Mucosa of rectum (tissue), 2 donors: ENCODE results near the gene CLSTN2.

Experiments
- H3K27ac ChIP-seq, 2 donors: one replicate each; pipeline ENCODE4 v1.7.0; 2013; ENCODE audit warnings: inconsistent platforms in 2 of 2, low read depth in 2 of 2, low read length in 2 of 2
- H3K27me3 ChIP-seq, 2 donors: one replicate each; pipeline ENCODE4 v1.7.0; 2013; ENCODE audit warnings: low read length in 2 of 2; ENCODE audit not compliant: control insufficient read depth in 2 of 2, insufficient read depth in 2 of 2
- H3K36me3 ChIP-seq, 2 donors: one replicate each; pipeline ENCODE4 v1.7.0; 2013; ENCODE audit warnings: low read length in 2 of 2; ENCODE audit not compliant: control insufficient read depth in 2 of 2, insufficient read depth in 2 of 2
- H3K4me1 ChIP-seq, 2 donors: one replicate each; pipeline ENCODE4 v1.7.0; 2013; ENCODE audit warnings: low read length in 2 of 2, mild to moderate bottlenecking in 1 of 2; ENCODE audit not compliant: control insufficient read depth in 2 of 2, insufficient read depth in 2 of 2
- H3K4me3 ChIP-seq, 2 donors: one replicate each; pipeline ENCODE4 v1.7.0; 2013; ENCODE audit warnings: low read length in 2 of 2
- H3K9ac ChIP-seq, 2 donors: one replicate each; pipeline ENCODE4 v1.7.0; 2013; ENCODE audit warnings: low read length in 2 of 2, low read depth in 1 of 2, mild to moderate bottlenecking in 1 of 2
- H3K9me3 ChIP-seq, 2 donors: one replicate each; pipeline ENCODE4 v1.7.0; 2013; ENCODE audit warnings: low read length in 2 of 2; ENCODE audit not compliant: control insufficient read depth in 2 of 2
- donor health status: healthy.
- donor health status: Normal muscosa, but diverticular disease.

Gene CLSTN2

DNA sequence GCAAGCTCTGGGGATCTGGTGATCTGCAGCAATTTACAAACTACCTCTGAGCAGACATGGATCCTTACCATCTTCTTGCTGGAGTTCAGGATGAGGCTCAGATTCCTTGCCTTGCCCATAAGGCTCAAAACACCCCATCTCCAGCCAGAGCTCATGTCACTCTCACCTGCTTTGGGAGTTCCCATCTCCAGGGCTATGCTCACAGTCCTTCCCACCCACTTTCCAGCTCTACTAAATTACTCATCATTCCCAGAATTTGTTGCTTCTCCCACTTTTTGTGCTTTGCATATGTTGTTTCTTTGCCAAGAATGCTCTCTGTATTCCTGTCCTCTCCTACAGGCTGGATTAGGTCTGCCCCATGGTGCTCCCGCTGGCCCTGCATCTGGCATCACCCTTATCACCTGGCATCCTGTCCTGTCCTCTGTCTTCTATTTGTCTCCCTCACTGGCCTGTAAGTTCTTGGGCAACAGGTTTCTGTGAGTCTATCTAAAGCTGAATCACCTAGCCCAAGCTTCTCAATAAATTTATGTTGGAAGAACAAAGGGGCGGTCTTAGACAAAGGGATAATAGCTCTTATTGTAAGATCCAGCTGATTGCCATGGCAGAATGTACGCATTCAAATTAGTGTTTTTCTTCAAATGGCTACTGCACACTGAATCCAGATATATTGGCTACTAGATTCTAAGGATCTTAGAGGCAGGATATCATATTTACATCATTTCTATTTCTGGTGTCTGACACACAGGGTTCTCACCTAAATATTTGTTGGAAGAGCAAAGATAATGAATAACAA lies 179.2 kb downstream of the CLSTN2 start:
- Histone ChIP-seq H3K9ac (no peak overlapping the region), H3K4me3 (no peak overlapping the region), H3K27ac (no peak overlapping the region), H3K9me3 (no peaks in the 10 kb centered on the region), H3K36me3 (no peaks in the 10 kb centered on the region), H3K27me3 (peaks cover 0 to 4% of the 10 kb centered on the region in 2 donors), H3K4me1 (no peaks in the 10 kb centered on the region)

DNA sequence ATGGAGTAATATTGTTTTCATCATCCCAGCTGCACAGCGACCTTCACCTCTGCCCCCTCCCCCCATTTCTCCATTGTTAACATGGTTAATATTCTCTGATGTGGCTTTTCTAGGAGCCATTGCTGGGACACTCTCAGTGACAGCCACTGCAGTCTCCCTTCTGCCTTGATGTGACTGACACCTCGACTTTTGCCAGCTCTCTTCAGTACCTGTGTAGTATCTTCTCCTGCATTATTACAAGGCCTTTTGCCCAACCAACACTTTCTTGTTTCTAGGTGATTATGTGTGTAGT lies 179.8 kb downstream of the CLSTN2 start:
- H3K36me3 ChIP-seq, result no peaks in the 10 kb centered on the region
- H3K27me3 ChIP-seq, result peaks cover 0 to 4% of the 10 kb centered on the region in 2 donors
- H3K9me3 ChIP-seq, result no peaks in the 10 kb centered on the region
- no peaks in the 10 kb centered on the region for H3K4me1 ChIP-seq
- H3K9ac ChIP-seq, result no peak overlapping the region
- no peak overlapping the region for H3K27ac ChIP-seq
- no peak overlapping the region for H3K4me3 ChIP-seq

DNA sequence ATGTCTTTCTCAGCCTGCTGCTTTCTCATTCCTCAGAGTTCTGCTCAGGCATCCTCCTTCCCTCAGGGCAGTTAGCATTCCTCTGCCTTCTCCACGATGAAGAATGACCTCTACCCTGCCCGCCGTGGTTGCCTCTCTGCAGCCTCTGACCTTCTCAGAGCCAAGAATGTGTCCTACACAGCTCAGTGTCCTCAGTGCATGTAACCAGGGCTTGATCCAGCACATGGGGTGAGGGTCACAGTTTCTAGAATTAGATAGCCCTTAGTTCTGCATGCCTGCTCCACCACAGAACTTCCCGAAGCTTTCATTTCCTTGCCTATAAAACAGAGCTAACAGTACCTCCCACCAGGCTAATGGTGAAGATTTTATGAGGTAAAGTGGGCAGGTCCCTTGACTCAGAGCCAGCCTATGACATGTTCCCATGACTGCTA lies 182.1 kb downstream of the CLSTN2 start:
- H3K9me3 ChIP-seq, result no peaks in the 10 kb centered on the region
- H3K36me3 ChIP-seq, result no peaks in the 10 kb centered on the region
- H3K4me3 ChIP-seq, result no peak overlapping the region
- H3K27ac ChIP-seq, result no peak overlapping the region
- no peaks in the 10 kb centered on the region for H3K4me1 ChIP-seq
- H3K27me3 ChIP-seq, result no peaks in the 10 kb centered on the region
- no peak overlapping the region for H3K9ac ChIP-seq

DNA sequence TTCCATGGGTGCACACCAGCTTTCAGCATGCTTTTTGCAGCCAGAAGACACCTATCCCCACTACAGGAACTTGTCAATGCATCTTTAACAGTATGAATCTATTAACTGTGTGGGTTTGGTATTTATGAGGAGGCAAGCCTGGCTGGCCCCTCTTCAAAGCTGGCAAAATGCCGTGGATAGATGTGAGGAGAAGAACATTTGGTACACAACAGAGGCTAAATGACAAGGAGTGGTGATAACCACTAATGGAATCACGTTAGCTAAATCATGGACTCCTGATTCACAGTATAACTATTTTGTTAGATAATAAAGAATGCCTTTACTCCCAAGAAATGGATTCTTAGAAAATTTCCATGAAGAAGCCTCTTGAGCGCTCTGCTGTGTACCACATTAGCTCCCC lies 187.2 kb downstream of the CLSTN2 start:
- H3K9me3 ChIP-seq, result no peaks in the 10 kb centered on the region
- H3K27me3 ChIP-seq, result no peaks in the 10 kb centered on the region
- no peaks in the 10 kb centered on the region for H3K4me1 ChIP-seq
- no peak overlapping the region for H3K27ac ChIP-seq
- no peak overlapping the region for H3K9ac ChIP-seq
- H3K4me3 ChIP-seq, result no peak overlapping the region
- H3K36me3 ChIP-seq, result no peaks in the 10 kb centered on the region

DNA sequence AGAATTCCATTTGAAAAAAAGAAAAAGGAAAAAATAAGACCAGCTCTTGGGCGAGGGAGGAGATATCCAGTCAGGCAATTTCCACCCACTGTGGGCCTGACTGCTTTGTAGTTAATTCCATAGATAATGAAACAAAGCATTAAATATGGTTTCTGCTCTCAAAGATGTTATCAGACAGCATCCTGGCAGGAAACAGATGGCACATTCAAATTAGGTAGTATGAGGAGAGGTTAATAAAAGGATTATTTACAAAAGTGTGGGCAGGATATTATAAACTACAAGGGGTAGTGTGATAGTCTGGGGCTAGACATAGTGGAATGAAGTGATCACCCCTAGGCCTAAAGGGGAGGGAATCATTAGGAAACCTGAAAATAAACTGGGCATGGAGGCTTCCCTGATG lies 193.2 kb downstream of the CLSTN2 start:
- Histone ChIP-seq H3K4me3 (no peak overlapping the region), H3K27ac (no peak overlapping the region), H3K4me1 (no peaks in the 10 kb centered on the region), H3K9me3 (no peaks in the 10 kb centered on the region), H3K27me3 (no peaks in the 10 kb centered on the region), H3K9ac (no peak overlapping the region), H3K36me3 (no peaks in the 10 kb centered on the region)

DNA sequence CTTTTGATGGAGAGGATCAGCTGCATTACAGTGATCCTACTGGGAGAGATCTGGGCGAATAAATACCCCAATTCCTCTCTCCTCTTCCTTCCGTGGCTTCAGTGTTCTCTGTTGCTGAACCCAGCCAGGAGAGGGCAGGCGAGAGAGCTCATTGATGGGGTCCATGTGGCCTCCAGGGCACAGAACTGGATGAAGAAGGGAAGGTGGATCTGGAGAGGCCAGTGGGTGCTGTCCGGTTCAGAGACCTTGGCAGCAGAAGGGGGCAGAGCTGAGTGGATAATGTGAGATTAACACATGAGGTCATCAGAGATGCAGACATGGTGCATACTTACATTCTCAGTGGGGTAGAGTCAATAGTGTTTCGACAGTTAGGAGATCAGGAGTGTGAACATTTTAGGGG lies 193.6 kb downstream of the CLSTN2 start:
- Histone ChIP-seq H3K4me1 (no peaks in the 10 kb centered on the region), H3K36me3 (no peaks in the 10 kb centered on the region), H3K9ac (no peak overlapping the region), H3K27ac (no peak overlapping the region), H3K27me3 (no peaks in the 10 kb centered on the region), H3K9me3 (no peaks in the 10 kb centered on the region), H3K4me3 (no peak overlapping the region)

DNA sequence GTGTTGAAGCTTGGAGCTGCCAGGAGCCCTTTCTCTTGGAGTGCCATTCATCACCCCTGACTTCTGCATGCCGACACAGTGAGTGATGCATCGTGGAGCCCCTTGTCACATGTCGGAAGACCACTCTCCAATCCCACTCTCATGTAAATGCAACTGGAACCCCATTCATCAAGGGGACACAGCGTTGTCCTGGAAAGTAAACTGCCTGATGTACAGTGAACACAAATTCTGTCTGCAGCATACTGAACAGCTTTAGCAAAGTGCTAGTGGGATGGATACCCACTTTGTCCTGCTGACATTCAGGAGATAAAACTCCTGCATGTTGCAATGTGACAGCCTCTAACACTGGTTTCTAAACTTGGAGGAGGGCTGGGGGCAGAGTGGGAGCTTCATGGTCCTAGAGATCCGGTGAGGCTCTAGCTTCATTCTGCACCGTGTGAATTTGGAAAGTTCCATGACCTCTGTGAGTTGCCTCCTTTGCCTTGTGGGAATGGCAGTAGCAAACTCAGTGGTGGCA lies 194.8 kb downstream of the CLSTN2 start:
- Histone ChIP-seq H3K9ac (no peak overlapping the region), H3K27me3 (no peaks in the 10 kb centered on the region), H3K27ac (no peak overlapping the region), H3K4me1 (no peaks in the 10 kb centered on the region), H3K36me3 (no peaks in the 10 kb centered on the region), H3K4me3 (no peak overlapping the region), H3K9me3 (no peaks in the 10 kb centered on the region)

DNA sequence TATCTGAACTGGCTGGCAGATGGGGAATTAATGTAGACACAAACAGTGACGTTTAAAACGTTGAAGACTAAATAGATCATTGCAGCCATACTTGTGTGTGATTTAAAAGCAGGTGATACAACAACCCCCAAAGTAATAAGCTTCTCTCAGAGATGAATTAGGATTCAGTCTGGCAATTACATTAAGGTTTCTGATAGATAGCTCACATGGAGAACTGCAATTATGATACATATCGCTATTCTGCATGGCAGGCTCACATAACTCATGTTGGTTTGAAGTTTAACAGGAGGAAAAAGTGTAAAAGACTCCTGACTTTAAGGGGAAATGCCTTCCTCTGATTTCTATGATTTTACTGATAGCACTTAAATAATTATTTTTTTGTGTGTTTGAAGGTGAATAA lies 196.9 kb downstream of the CLSTN2 start:
- Histone ChIP-seq H3K9me3 (no peaks in the 10 kb centered on the region), H3K4me3 (no peak overlapping the region), H3K9ac (no peak overlapping the region), H3K4me1 (no peaks in the 10 kb centered on the region), H3K27me3 (peaks cover 0 to 2% of the 10 kb centered on the region in 2 donors), H3K36me3 (no peaks in the 10 kb centered on the region), H3K27ac (no peak overlapping the region)

DNA sequence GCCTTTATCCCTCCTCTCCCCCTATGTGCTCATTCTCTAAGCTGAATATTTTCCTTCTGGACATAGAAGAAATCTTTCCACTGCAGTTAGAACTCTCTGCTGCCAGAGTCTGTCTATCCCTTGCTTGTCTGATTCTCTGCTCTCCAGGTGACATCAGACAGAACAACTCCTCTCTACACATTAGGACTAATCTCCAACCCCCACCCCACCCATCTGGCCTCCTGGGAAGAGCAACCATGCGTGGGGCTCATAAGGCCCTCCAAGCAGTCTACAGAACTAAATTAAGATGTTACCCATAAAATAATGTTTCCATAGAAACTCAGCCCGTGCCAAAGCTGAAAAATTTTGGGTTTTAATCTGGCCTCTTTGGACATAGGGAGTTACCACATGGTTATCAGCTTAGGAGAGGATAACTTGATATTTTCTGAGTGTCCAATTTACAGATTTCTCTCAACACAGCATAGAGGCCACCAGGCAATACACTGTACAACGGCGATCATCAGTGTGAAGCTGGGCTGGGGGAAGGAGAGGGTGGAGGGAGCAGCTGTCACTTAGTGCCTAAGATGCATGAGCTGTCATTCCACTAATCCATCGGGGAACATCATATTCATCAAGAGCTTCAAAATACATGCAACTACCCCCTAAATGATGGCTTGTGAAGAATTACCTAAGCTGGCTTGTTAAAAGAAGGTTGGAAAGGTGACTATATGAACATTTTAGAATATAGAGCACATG lies 199.4 kb downstream of the CLSTN2 start:
- H3K9ac ChIP-seq, result no peak overlapping the region
- peaks cover 0 to 2% of the 10 kb centered on the region in 2 donors for H3K27me3 ChIP-seq
- H3K27ac ChIP-seq, result no peak overlapping the region
- no peak overlapping the region for H3K4me3 ChIP-seq
- no peaks in the 10 kb centered on the region for H3K4me1 ChIP-seq
- H3K36me3 ChIP-seq, result no peaks in the 10 kb centered on the region
- no peaks in the 10 kb centered on the region for H3K9me3 ChIP-seq

DNA sequence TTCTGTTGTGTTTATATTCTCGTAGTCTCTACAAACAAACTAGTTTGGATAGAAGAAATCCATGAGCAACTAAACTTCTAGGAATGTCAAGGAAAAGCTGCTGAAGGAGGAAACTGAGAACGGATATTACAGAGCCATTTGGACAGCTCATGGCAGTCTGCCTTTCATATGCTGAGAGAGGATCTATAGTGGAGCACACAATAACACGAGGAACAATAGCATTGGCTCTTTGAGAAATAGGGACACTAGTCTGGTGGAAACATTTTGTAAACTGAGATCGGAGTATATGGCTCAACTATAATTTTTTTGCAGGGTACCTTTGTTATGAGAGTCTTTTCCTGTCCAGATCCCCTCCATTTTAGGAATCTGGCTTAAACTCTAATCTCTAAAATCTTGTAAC lies 200.5 kb downstream of the CLSTN2 start:
- no peaks in the 10 kb centered on the region for H3K36me3 ChIP-seq
- H3K4me3 ChIP-seq, result no peak overlapping the region
- H3K9ac ChIP-seq, result no peak overlapping the region

More for the DNA sequence above, 200.5 kb downstream of the CLSTN2 start:
- peaks cover 0 to 2% of the 10 kb centered on the region in 2 donors for H3K27me3 ChIP-seq
- H3K27ac ChIP-seq, result no peak overlapping the region
- H3K4me1 ChIP-seq, result no peaks in the 10 kb centered on the region
- no peaks in the 10 kb centered on the region for H3K9me3 ChIP-seq
